ENCODE results near the gene PDE6B.
"Not testable (repeated sequence)": the region's sequence is repeated elsewhere in the genome, so short reads cannot be mapped to it uniquely, and the experiment has no call there.

The PDE6B gene

DNA sequence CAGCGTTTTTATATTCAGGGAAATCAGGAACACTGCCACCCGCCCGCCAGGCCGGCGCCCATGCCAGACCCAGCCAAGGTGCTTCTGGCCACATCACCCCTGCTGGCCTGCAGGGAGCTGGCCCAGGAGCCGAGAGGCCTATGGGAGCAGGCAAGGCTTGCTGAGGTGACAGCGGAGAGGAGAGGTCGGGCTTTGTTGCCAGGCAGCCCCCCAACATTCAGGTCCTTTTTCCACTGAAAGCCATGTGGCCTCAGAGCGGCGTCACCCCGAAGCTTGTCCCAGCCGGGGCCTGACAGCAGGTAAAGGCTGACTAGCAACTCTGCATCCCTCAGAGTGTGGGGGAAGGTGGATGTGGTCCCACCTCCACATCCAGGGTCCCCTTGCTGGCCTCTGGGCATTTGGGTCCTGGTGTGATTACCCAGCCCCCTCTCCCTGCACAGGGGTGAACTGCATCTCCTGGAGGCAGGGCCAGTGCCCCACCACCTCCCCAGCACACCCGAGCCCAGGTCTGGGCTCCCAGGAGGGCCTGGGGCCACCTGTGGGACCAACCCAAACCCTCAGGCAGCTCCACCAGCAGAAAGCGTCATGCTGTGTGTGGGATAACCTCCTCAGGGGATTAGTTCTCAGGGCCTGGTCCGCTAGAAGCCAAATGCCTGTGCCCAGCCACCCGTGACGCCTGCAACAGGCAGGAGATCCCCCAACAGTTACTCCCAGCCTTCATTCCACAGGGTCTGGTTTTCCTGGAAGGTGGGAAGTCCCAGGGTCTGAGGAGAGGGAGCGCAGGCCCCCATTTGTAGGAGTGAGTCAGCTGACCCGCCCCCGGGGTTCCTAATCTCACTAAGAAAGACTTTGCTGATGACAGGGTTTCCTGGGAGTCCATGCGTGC lies at the start of gene PDE6B:
PDE6B (plus strand) TSS at position 869 of the 886 bp plus-strand sequence. CDS start 54 bp downstream, outside the sequence.
- DNase-seq = no peak

DNA sequence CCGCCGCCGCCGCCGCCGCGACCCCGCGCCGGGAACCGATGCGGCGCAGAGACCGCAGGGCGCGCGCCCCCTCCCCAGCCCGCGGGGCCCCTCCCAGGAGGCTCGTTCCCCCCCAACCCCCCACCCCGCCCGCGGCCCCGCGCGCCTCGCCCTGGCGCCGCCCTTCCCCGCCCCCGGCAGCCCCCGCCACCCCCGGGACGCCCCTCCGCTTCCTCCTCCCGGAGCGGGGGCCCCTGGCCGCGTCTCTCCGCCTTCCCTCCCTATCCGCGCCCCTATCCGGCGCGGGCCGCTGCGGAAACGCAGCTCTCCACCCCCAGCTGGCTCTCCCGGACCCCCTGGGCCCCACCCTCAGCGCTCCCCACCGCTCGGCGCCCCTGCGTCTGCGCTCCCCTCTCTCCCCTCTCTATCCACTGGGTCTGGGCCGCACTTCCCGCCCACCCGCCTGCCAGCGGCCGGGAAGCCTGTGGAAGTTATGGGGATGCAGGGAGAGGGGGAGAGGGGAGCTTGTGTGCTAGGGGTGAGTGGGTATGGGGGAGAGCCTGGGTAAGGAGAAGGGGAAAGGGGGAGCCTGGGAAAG lies 49.0 kb upstream of the PDE6B start, which contains the start of gene TMEM271:
TMEM271 (minus strand) TSS at position 51 of the 577 bp plus-strand sequence. CDS start 233 bp downstream, outside the sequence.
- no peak for DNase-seq

DNA sequence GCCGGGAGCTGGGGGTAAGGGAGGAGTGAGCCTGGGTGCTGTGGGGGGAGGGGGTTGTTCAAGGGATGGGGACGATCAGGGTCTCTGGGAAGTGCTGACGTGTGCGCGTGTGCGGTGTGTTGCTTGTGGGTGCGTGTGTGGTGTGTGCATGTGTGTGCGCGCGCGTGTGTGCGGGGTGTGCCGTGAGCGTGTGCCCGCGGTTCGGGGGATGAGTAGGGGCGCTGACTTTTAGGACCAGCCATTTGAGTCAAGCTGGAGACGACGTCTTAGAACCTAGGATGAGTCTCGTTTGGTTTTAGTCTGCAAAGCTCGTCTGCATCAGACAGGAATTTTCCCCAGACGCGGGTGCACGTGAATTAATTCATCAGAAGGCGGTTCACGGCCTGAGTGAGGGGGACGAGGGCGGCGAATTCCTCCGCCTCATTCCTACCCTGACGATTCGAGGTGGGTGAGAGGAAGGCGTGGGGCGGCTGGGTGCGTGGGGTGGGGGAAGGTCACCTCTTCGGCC lies 48.3 kb upstream of the PDE6B start:
- no peak for DNase-seq

DNA sequence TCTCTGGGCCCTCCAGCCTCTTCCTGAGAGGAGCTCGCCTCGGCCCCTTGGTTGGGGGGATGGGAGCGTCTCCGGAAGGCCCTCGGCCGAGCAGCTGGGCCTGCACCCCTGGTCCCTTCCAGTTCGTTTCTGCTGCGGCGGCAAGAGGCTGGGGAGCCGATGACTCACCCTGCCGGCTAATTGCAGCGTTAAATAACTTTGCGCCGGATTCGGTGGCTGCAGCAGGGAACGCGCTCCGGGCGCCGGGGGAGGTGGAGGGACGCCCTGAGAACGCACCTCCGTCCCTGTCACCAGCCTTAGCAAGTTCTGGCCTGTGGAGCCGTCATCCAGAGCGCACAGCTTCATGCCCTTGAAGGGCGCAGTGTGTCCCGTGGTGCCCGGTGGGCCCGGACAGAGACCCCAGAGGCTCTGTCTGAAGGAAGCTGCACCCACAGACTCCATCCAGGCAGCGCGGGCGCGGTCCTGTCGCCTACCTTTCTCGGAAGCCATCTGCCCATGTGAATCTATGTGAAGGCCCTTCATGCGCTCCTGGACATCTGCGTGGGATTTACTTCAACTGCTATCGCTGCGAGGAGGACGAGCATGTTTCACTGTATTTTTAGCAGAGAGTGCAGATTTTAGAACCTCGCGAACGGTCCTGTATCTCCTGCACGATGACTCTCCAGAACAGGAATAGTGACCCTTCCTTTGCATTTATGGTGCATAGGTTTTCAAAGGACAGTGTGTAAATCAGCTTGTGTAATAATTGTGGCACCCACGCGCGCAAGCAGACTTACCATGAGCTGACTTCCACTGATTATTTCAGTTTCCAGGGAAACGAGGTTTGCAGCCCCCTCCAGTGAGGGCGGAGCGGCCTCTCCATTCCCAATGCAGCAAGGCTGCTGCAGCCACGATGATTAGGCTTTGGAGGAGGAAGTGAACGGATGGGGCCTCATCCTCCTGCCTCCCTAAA lies 47.6 kb upstream of the PDE6B start:
- DNase-seq = no peak

DNA sequence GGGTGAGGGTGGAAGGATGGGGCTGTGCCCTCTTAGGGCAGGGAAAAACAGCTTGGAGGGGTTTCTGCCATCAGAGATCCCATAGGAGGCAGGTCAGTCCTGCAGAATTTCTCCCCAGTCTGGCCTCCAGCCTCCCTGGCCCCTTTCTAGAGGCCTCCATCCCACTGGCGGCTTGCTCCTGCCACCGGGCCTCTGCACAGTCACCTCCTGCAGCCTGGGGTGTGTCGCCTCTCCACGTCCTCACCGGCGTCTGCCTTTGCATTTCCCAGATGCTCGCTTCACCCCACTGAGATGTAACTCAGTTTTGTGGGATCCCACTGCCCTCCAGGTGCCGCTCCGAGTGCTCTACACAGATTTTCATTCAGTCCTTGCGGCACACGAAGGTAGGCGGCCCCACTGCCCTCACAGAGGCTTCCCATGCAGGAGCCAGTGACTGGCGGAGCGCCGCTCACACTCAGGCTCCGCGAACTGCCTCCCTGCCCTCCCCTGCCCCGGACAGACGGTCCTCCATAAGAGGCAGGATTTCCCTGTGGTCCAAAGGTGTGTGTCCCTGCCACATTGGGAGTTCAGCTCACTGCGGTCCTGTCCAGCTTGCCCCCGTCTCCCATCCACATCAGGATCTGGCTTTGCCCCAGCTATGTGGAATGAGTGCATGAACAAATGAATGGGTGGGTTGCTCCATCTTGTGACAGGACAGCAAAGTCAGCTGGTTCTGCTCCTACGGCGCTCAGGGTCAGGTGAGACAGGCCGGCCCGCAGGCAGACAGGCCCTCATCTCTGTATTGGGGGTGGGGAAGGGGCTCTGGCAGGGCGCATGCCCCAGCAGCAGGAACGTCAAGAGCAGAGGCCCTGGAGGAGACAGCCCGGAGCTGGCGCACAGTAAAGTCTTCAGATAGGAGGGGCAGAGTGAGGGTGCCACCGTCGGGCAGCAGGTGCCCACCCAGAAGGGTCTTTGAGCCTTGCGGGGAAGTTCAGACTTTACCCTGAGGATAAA lies 46.6 kb upstream of the PDE6B start:
- no peak for DNase-seq

DNA sequence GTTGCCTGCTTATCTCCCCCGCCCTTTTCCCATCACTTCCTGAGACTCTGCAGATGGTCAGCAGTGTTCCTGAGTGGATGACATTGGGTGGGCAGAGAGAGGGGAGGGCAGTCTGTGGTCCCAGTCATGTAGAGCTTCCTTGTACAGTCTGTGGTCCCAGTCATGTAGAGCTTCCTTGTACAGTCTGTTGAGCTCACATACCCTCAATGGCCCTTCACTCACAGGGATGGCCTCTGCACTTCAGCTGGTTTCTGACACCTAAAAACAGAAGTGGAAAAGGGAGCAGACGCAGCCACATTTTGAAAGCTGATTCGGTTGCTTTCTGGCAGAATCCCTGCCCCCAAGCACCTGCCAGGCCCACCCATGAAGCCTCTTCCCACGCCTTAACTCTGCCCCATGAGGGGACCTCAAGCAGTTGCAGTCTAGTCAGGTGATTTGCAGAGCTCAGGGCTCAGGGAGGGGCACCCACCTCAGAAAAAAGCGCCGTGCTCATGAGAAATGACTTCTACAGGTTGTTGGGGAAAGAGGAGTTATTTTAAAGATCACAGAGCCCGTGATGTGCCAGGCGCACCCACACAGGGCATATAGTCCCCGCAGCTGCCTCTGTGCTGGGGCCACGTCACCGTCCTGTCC lies 45.7 kb upstream of the PDE6B start:
- no peak for DNase-seq

DNA sequence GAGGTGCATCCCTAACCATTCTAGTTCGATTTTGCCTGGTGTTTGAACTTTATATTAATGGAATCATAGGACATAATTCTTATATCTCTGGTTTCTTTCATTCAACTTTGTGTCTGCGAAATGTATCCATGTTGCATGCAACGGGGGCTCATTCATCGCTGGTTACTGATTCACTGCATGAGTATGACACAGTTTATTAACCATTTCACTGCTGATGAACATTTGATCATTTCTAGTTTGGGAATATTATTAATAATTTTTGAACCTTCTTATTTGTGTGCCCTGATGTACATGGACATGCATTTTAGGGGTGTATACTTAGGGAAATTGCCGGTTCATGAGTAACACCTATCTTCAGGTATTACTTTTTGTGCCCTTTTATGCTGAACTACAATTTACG lies 44.2 kb upstream of the PDE6B start:
- DNase-seq = no peak

DNA sequence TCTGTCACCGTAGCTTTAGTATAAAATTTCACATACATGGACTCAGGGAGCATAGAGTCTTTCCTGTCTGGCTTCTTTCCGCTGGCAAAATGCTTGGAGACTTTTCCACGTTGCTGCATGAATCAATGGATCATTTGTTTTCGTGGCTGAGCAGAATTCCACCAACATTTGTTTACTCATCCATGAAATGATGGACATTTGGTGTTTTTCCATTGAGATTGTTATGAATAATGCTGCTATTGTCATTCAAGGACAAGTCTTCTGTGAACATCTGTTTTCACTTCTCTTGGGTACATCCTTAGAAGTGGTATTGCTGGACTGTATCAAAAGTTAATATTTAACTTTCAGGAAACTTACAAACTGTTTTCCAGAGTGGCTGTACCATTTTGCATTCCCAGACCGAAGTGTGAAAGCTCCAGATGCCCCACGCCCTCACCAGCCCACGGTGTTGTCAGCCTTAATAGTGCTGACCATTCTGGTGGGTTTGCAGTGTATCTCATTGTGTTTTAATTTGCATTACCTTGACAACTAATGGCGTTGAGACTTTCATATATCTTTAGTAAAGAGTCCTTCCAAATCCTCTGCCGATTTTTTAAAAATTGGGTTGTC lies 43.5 kb upstream of the PDE6B start:
- no peak for DNase-seq

DNA sequence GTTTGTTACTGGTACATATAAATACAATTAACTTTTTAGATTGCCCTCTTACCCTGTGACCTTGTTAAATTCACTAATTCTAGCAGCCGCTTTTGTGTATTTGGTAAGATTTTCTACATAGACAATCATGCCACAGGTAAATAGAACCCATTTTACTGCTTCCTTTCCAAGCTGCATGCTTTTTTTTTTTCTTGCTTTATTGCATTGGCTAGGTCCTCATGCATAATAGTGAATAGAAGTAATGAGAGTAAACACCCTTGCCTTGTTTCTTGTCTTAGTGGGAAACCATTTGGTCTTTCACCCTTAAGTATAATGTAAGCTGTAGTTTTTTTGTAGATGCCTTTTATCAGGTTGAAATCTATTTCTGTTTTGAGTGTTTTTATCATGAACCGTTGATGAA lies 41.6 kb upstream of the PDE6B start:
- DNase-seq = no peak

DNA sequence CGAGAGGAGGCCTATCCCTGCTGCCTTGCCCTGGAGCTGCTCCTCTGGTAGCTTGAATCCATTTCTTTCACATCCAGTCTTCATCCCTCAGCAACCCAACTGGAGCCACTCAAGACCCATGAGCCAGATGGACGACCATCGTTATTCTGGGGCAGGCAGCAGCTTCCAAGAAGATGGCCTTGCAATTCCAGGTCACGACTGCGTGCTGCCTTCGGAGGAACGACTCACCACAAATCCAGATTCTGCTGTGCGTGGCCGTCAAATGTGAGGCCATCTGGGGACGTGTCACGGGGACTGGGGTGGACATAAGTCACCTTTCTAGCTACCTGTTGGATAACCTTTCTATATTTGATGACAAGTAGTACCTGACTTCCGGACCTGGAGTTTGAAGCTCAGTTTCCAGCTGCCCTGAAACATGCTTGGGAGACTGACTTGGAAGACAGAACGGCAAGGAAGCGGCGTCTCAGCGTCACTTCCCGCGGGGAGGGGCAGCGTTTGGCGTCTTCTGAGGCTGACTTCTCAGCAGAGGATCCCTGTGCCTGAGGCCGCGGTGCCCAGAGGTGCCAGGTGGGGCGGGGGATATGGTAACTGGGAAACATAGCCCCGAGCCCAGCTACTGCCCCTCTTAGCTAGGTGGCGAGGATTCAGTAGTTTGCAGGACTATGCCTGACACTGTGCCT lies 37.6 kb upstream of the PDE6B start:
- DNase-seq = no peak

DNA sequence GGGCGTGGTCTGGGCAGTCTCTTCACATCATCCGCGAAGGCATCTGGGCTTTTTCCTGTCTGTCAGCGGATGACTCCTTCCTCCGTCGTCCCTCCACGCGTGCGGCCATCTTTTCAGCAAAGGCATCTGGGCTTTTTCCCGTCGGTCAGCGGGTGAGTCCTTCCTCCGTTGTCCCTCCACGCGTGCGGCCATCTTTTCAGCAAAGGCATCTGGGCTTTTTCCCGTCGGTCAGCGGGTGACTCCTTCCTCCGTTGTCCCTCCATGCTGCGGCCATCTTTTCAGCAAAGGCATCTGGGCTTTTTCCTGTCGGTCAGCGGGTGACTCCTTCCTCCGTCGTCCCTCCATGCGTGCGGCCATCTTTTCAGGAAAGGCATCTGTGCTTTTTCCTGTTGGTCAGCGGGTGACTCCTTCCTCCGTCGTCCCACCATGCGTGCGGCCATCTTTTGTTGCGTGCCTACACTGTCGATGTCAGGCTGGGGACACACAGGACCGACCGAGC lies 37.0 kb upstream of the PDE6B start:
- DNase-seq = no peak

DNA sequence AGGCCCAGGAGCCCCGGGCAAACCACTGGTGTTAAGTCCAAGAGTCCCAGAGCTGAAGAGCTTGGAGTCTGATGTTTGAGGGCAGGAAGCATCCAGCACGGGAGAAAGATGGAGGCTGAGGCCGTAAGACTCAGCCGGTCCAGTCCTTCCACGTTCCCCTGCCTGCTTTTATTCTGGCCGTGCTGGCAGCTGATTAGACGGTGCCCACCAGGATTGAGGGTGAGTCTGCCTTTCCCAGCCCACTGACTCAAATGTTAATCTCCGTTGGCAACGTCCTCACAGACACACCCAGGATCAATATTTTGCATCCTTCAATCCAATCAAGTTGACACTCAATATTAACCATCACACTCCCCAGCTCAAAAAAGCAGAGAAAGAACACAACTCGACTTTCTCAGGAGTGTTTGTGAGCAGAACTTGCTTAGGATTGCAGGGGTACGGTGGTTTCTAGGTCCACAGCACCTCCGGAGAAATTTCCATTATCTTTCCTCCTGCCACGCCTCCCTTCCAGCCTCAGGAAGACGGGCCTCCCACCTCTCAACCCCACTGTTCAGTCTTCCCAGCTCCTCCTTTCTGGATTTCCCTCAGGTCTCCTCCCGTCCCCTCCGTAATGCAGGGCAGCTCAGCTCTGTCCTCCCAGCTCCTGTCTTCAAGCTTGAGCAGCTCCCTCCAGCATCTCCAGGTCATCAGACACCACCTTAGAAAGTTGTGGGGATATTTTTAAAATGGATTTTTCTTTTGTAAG lies 36.0 kb upstream of the PDE6B start:
- DNase-seq = no peak

DNA sequence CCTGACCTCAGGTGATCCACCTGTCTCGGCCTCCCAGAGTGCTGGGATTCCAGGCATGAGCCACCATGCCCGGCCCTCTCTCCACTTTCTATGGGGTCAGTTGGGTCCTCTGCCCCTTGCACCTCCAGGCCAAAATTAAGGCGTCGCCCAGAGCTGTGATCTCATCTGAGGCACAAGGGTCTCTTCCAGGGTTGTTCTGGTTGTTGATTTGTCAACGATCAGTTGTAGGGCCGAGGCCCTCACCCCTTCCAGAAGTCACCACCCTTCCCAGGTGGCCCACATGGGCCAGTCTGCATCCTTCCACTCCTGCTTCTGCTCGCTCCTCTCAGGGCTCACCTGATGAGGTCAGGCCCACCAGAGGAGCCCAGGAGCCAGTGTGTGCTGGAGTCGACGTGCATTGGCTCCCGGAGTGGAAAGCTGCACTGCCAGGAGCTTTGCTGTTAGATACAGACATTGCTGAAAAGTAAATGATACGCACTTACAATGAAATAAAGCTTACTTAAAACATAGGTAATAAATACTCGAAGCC lies 35.0 kb upstream of the PDE6B start:
- DNase-seq = no peak

DNA sequence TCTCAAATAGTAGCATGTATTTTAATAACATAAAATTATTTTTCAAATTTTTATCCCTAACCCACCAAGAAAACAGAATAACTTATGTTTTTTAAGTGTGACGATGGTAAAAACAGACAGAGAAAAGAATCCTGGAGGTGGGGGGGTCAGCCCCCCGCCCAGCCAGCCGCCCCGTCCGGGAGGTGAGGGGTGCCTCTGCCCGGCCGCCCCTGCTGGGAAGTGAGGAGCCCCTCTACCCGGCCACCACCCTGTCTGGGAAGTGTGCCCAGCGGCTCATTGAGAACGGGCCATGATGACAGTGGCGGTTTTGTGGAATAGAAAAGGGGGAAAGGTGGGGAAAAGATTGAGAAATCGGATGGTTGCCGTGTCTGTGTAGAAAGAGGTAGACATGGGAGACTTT lies 33.2 kb upstream of the PDE6B start:
- DNase-seq = not testable (repeated sequence)

DNA sequence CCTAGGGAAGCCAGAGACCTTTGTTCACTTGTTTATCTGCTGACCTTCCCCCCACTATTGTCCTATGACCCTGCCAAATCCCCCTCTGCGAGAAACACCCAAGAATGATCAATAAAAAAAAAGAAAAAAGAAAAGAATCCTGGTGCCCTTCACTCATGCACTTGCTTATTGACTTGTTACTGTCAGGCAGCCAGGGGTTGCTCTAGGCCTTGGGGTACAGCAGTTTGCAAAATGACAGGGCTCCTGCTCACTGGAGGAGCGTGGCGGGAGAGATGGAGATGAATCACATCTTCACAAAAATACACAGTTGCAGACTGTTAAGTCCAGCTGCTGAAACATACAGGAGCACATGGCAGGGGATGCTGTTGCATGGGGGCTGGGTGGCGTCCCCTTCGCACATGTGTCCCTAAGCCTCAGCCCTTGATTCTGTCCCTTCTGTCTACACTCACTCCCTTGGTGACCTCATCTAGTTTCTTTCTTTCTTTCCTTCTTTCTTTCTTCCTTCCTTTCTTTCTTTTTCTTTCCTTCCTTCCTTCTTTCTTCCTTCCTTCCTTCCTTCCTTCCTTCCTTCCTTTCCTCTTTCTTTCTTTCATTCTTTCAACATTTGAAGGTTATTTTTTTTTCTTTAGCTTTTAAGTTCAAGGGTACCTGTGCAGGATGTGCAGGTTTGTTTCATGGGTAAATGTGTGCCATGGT lies 32.4 kb upstream of the PDE6B start:
- DNase-seq = no peak

DNA sequence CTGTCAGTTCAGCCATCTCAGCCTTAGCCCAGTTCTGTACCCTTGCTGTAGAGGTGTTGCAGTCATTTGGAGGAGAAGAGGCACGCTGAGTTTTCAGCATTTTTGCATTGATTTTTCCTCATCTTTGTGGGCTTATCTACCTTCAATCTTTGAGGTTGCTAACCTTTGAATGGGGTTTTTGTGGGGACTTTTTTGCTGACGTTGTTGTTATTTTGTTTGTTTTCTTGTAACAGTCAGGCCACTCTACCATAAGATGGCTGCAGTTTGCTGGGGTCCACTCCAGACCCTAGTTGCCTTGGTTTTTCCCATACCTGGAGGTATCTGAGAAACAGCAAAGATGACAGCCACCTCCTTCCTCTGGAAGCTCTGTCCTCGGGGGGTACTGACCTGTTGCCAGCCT lies 26.4 kb upstream of the PDE6B start:
- no peak for DNase-seq

DNA sequence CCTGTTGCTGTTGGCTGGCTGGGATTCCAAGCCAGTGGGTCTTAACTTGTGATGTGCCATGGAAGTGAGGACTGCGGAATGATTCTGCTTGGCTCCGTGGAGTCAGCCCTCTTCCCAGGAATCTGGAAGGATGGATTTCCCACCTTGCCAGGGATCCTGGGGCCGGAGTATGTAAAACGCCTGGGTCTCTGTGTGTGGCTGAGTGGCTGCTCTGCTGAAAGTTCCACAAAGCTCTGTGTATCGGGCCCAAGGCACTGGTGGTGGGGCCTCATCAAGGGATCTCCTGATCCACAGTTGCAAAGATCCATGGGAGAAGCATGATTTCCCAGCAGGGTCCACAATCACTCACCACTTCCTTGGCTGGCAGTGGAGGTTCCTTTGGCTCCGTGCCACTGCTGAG lies 25.2 kb upstream of the PDE6B start:
- DNase-seq = no peak

DNA sequence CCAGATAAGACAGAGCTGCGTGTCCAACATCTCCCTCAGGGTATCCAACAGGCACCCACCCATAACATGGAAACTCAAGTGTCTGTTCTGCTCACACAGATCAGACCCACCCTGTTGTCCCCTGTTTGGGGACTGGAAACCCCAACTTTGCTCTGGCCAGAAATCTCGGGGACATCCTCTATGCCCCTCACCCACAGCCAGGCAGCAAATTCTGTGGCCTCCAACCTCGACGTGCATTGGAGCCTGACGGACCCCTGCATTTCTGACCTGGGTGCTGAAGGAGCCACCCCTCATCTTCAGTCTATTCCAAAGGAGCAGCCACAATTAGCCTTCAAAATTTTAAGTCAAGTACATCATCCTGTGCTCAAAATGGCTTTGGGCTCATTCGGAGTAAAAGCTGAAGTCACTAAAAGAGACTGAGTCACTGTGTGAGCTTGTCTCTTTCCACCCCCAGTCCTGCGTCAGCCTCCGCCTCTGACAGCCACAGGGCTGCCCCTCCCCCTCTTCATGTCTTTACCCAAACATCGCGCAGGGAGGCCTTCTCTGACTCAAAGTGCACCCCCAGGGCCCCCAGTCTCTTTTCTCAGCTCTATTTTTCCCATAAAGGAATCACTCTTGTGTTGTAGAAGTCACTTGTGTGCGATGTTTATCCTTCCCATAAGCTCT lies 24.4 kb upstream of the PDE6B start:
- DNase-seq = no peak
